Astrocyte (in vitro differentiated cells and primary cell): ENCODE data around the gene DOCK1. TPM values are rescaled to one million over a fixed set of nuclear protein-coding genes. Genes with fewer than 3 reads are reported as not detected.

Experiments
- DNase-seq: peaks from one replicate; pipeline ENCODE4 v3.0.0-alpha.2; 2010; ENCODE audit warnings: low read depth
- FAIRE-seq: peaks from 2 replicates; lab custom pipeline; 2011; peaks lifted over from hg19 to GRCh38; lab: Jason Lieb, UNC
- H2AFZ ChIP-seq: 2 replicates; pipeline ENCODE4 v1.6.0; 2012; ENCODE audit warnings: low read depth, low read length, inconsistent platforms
- H3K27ac ChIP-seq: 2 replicates; pipeline ENCODE4 v1.5.1; 2011; ENCODE audit warnings: low read depth, low read length, inconsistent platforms
- H3K27me3 ChIP-seq: 2 replicates; pipeline ENCODE4 v1.6.0; 2011; ENCODE audit warnings: low read length, inconsistent platforms; ENCODE audit not compliant: insufficient read depth
- H3K36me3 ChIP-seq: 2 replicates; pipeline ENCODE4 v1.5.1; 2011; ENCODE audit warnings: low read length, inconsistent platforms; ENCODE audit not compliant: insufficient read depth
- H3K4me1 ChIP-seq: 2 replicates; pipeline ENCODE4 v1.5.1; 2011; ENCODE audit warnings: low read length, inconsistent platforms; ENCODE audit not compliant: insufficient read depth
- H3K4me2 ChIP-seq: 2 replicates; pipeline ENCODE4 v1.6.0; 2012; ENCODE audit warnings: low read length, inconsistent platforms
- H3K4me3 ChIP-seq: 2 replicates; pipeline ENCODE4 v1.5.1; 2011; ENCODE audit warnings: low read depth, mild to moderate bottlenecking, low read length, inconsistent platforms; ENCODE audit not compliant: insufficient read depth
- H3K79me2 ChIP-seq: 2 replicates; pipeline ENCODE4 v1.6.0; 2012; ENCODE audit warnings: mild to moderate bottlenecking, low read length, inconsistent platforms; ENCODE audit not compliant: insufficient read depth
- H3K9ac ChIP-seq: 2 replicates; pipeline ENCODE4 v1.6.0; 2012; ENCODE audit warnings: mild to moderate bottlenecking, low read length, inconsistent platforms
- H3K9me3 ChIP-seq: 2 replicates; pipeline ENCODE4 v1.5.1; 2012; ENCODE audit warnings: low read depth, mild to moderate bottlenecking, low read length, inconsistent platforms; ENCODE audit not compliant: insufficient read depth
- H4K20me1 ChIP-seq: 2 replicates; pipeline ENCODE4 v1.6.0; 2012; ENCODE audit warnings: low read length, inconsistent platforms; ENCODE audit not compliant: insufficient read depth
- H3K27ac Mint-ChIP-seq: one replicate; pipeline ENCODE4 v1.8.0; 2021; ENCODE audit warnings: mild to moderate bottlenecking, mixed read lengths; ENCODE audit not compliant: unreplicated experiment
- H3K27me3 Mint-ChIP-seq: one replicate; pipeline ENCODE4 v1.8.0; 2021; ENCODE audit warnings: low read depth, mixed read lengths; ENCODE audit not compliant: unreplicated experiment
- H3K36me3 Mint-ChIP-seq: one replicate; pipeline ENCODE4 v1.8.0; 2021; ENCODE audit warnings: low read depth, mixed read lengths; ENCODE audit not compliant: unreplicated experiment
- H3K4me1 Mint-ChIP-seq: one replicate; pipeline ENCODE4 v1.8.0; 2021; ENCODE audit warnings: low read depth, mixed read lengths; ENCODE audit not compliant: unreplicated experiment
- H3K4me3 Mint-ChIP-seq: one replicate; pipeline ENCODE4 v1.8.0; 2021; ENCODE audit warnings: mild to moderate bottlenecking, moderate library complexity, mixed read lengths; ENCODE audit not compliant: unreplicated experiment
- H3K9me3 Mint-ChIP-seq: one replicate; pipeline ENCODE4 v1.8.0; 2021; ENCODE audit warnings: mild to moderate bottlenecking, mixed read lengths; ENCODE audit not compliant: unreplicated experiment
- CTCF ChIP-seq: IDR thresholded peaks from 2 replicates; pipeline ENCODE4 v1.5.1; 2011; ENCODE audit warnings: low read depth, mild to moderate bottlenecking, inconsistent platforms, low read length, moderate library complexity; ENCODE audit not compliant: insufficient read depth
- EZH2 ChIP-seq: IDR thresholded peaks from 2 replicates; pipeline ENCODE4 v1.6.1; 2012; ENCODE audit warnings: mild to moderate bottlenecking, low read length, inconsistent platforms; ENCODE audit not compliant: insufficient read depth
- total RNA-seq: library from RNA; stranded (reverse); gene quantifications from 2 replicates; pipeline ENCODE4 v1.2.1, GENCODE V29; 2021

Gene DOCK1
- total RNA-seq, 1 donor from 2014 or later: 42.5 TPM

GRCh38 chr10:126956712-126957108 is 51.5 kb downstream of the DOCK1 start:
- H3K4me2 ChIP-seq: no peak overlapping the region
- peaks cover 98% of the 10 kb centered on the region for H4K20me1 ChIP-seq
- H3K9me3 ChIP-seq: peaks cover 2% of the 10 kb centered on the region
- no peaks in the 10 kb centered on the region for H3K36me3 ChIP-seq
- Mint-ChIP-seq H3K27ac (no peak overlapping the region), H3K9me3 (no peaks in the 10 kb centered on the region), H3K27me3 (no peaks in the 10 kb centered on the region), H3K4me1 (peaks cover 5% of the 10 kb centered on the region), H3K36me3 (no peaks in the 10 kb centered on the region), H3K4me3 (no peak overlapping the region)
- FAIRE-seq: no peak
- peaks cover 99% of the 10 kb centered on the region for H3K79me2 ChIP-seq
- peaks cover 3% of the 10 kb centered on the region for H3K4me1 ChIP-seq
- H3K4me3 ChIP-seq: no peak overlapping the region
- H3K27me3 ChIP-seq: no peaks in the 10 kb centered on the region
- H3K27ac ChIP-seq: no peak overlapping the region
- no peak overlapping the region for H3K9ac ChIP-seq
- no peak for TF ChIP-seq CTCF
- no peak for TF ChIP-seq EZH2
- H2AFZ ChIP-seq: no peak overlapping the region
- DNase-seq: no peak

- Histone ChIP-seq H3K27ac (no peak overlapping the region), H2AFZ (no peak overlapping the region), H3K9me3 (peaks cover 1% of the 10 kb centered on the region), H3K4me1 (peaks cover 3% of the 10 kb centered on the region), H3K4me3 (no peak overlapping the region), H4K20me1 (peaks cover 96% of the 10 kb centered on the region), H3K27me3 (no peaks in the 10 kb centered on the region), H3K79me2 (peaks cover 96% of the 10 kb centered on the region), H3K4me2 (no peak overlapping the region), H3K9ac (no peak overlapping the region), H3K36me3 (no peaks in the 10 kb centered on the region)
- Mint-ChIP-seq H3K36me3 (no peaks in the 10 kb centered on the region), H3K9me3 (no peaks in the 10 kb centered on the region), H3K4me1 (peaks cover 5% of the 10 kb centered on the region), H3K27me3 (no peaks in the 10 kb centered on the region), H3K27ac (no peak overlapping the region), H3K4me3 (no peak overlapping the region)
- DNase-seq (no peak), FAIRE-seq (no peak)
- TF ChIP-seq CTCF: no peak
- no peak for TF ChIP-seq EZH2
Measured at GRCh38 chr10:126957111-126957510, 51.9 kb downstream of the DOCK1 start.

GRCh38 chr10:126959431-126959830 is 54.2 kb downstream of the DOCK1 start:
- no peaks in the 10 kb centered on the region for H3K36me3 ChIP-seq
- no peaks in the 10 kb centered on the region for H3K9me3 ChIP-seq
- peaks cover 94% of the 10 kb centered on the region for H4K20me1 ChIP-seq
- TF ChIP-seq CTCF: no peak
- no peak for TF ChIP-seq EZH2
- no peak overlapping the region for H3K27ac ChIP-seq
- H3K4me1 ChIP-seq: peaks cover 3% of the 10 kb centered on the region
- Mint-ChIP-seq H3K4me1 (peaks cover 4% of the 10 kb centered on the region), H3K27me3 (no peaks in the 10 kb centered on the region), H3K4me3 (no peak overlapping the region), H3K27ac (no peak overlapping the region), H3K36me3 (peaks cover 2% of the 10 kb centered on the region), H3K9me3 (no peaks in the 10 kb centered on the region)
- no peak overlapping the region for H3K9ac ChIP-seq
- peaks cover 94% of the 10 kb centered on the region for H3K79me2 ChIP-seq
- no peak overlapping the region for H2AFZ ChIP-seq
- no peak overlapping the region for H3K4me3 ChIP-seq
- FAIRE-seq (no peak), DNase-seq (no peak)
- H3K27me3 ChIP-seq: no peaks in the 10 kb centered on the region
- no peak overlapping the region for H3K4me2 ChIP-seq
